Hematopoietic multipotent progenitor cell treated with erythropoietin and hydrocortisone succinate and interleukin-3 and kit ligand, for 8 days (in vitro differentiated cells): ENCODE results near the gene FOXP2.
A peak's percentile ranks its signal among the peaks of the same experiment; 100 is the strongest.

Experiments used
- DNase-seq: peaks from one replicate; pipeline ENCODE4 v3.0.0-alpha.2; 2015

The FOXP2 gene

DNA sequence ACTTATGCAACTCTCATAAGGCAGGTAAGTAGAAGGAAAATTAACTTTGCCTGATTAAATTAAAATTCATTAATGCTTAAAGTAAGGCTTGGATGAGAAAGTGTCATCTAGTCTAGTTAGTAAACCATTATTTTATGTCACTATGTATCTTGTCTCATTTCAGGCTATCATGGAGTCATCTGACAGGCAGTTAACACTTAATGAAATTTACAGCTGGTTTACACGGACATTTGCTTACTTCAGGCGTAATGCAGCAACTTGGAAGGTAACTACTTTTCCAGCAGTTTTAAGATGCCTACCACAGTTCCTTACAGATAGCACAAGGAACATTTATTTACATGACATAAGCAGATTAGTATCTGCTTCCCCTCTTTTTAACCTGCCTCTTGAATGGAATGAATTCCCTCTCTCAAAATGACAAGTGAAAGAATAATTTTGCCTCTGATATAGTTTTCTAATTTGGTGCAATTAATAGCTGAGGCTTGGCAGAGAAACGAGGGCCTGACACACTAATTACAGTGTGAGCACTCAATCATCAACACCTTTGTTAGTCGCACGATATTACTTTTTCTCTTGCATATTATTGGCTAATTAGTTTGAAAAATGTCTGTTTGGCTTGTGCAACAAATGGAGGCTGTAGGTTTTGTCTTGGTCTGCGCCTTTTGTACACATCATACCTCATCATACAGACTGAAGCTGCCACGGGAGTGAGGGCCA lies 245.0 kb downstream of the FOXP2 start:
- no peak for DNase-seq

DNA sequence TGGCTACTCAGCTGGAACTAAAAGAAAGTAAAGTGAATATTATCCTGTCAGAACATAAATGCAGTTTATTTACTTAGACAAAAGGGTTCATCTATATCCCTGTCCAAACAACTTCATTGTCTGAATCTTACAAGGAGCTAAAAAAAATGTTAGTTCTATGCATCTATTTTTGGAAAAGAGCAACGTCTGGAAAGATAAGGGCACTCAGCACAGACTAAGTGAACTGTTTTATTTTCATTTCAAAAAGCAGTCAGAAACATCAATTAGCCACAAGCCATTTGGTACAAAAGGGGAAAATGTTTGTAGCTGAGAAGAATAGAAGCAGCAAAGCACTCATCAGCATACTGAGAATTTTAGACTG lies 245.5 kb downstream of the FOXP2 start:
- no peak for DNase-seq

- no peak for DNase-seq
Measured at GRCh38 chr7:114660753-114661152, 246.1 kb downstream of the FOXP2 start.

- DNase-seq, result no peak
Measured at GRCh38 chr7:114662002-114662677, 247.5 kb downstream of the FOXP2 start.

GRCh38 chr7:114663502-114663901 lies 248.9 kb downstream of the FOXP2 start:
- peak; percentile 26 for DNase-seq

GRCh38 chr7:114670676-114671075 lies 256.1 kb downstream of the FOXP2 start:
- no peak for DNase-seq

DNA sequence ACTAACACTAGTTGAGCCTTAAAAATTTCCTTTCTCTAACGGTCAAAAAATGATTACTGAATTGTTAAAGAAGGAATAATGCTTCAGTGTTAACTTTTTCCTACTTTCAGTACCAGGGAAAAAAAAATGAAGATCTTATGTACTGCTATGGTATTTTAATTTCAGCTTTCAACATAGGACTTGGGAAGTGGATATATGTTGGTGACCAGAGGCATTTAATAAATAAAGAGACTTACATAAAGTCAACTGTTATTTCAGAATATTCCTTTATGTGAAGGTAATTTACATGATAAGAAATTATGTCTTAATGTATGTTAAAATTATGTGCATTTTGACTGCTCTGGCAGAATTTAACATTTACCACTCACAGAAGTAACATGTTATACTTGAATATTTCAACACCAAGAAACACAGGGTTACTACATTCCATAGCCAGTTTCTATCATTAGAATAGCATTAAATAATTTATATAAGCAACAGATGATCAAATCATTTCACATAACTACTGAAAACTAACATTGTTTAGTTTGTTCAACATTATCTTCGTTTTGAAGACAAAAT lies 257.0 kb downstream of the FOXP2 start:
- DNase-seq, result no peak

DNA sequence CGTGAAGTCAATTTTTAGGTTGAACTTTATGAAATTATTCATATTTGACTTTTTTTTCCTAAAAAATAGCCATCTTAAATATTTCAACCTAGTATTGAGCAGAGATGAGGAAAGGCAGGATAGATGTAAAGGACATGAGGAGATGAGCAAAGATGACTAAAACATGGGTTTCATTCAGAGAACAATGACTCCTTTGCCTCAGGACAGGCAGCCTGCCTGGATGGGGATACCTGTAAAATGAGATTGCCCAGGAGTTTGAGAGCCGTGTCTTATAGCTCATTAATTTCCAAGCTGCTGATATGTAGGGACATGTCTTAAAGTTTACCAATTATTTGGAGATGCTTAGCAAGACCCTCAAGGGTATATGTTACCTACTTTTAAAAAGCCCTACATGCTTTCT lies 263.5 kb downstream of the FOXP2 start:
- DNase-seq, result no peak

- no peak for DNase-seq
Measured at GRCh38 chr7:114687238-114687637, 272.6 kb downstream of the FOXP2 start.

GRCh38 chr7:114688443-114689055 lies 273.9 kb downstream of the FOXP2 start:
- no peak for DNase-seq

DNA sequence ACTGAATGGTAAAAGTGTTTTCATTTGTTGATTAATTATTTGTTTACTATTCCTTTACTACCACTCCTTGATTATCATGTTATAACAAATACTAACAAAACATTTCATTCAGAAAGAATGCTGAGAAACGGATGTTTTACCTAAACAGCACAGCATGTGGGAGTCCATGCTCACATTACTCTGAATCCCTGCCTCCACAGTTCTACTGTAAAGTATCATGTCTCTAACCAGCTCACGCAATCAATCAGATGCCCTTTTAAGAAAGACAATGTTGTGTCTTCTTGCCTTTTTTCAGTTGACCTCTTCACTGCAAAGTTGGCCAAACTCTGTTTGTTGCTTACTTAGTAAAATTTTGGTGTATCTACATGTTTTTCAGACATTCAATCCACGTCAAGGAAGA lies 274.8 kb downstream of the FOXP2 start:
- DNase-seq, result no peak

- DNase-seq, result no peak
Measured at GRCh38 chr7:114691605-114692004, 277.0 kb downstream of the FOXP2 start.

- DNase-seq, result no peak
Measured at GRCh38 chr7:114695182-114695581, 280.6 kb downstream of the FOXP2 start.

GRCh38 chr7:114700247-114700928 lies 285.8 kb downstream of the FOXP2 start:
- no peak for DNase-seq

DNA sequence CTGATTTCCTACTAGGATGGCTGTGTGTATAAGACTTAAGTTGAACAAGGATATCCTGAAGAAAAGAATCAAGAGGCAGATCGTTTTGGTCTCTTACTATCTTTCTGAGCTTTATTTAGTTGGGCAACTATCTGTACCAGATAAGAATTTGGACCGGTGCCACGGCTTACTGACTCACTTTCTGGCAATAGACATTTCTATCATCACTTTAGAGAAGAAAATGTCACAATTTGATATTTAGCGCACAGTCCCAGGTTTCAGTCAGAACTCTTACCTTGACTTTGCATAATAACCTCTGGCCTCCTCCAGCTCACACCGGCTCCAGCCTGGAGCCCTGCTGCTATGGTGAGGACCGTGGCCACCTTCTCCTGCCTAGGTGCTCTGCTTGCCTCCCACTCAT lies 289.1 kb downstream of the FOXP2 start:
- peak; percentile 10 for DNase-seq

DNA sequence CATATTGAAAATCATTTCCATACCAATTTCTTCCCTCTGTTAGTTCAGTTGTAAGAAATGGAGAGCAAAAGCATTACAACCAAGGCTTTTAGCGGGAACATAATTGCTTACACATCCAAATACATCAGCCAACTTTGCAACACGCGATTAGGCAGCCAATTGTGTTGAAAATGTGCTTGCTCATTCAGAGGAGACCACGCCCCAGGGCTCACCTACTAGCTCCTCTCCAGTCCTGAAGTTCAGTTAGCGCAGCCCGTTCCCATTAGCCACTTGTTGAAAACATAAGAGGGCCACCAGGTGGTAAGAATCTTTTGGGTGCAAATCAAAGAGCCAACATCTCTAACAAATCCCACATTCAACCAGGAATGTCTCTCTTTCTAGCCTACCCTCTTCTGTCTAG lies 294.0 kb downstream of the FOXP2 start:
- no peak for DNase-seq

- DNase-seq, result no peak
Measured at GRCh38 chr7:114710499-114710898, 295.9 kb downstream of the FOXP2 start.

DNA sequence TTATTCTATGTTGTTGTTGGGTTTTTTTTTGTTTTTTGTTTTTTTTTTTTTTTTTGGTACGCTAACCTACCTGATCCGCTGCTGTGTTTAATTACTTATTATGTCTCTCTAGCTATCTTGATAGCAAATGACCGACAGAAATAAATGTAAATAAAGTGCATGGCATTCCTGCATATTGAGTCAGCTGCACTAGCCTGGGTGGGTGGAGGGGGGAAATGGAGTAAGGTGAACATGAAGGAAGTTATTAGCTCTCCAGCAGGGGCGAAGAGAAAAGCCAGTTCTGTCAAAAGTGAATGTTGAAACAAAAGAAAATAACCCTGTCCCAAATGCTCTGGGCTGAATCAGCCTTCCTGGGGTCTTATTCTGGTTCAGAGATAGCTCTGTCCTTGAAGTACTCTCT lies 296.6 kb downstream of the FOXP2 start:
- no peak for DNase-seq

- no peak for DNase-seq
Measured at GRCh38 chr7:114715907-114716306, 301.3 kb downstream of the FOXP2 start.

DNA sequence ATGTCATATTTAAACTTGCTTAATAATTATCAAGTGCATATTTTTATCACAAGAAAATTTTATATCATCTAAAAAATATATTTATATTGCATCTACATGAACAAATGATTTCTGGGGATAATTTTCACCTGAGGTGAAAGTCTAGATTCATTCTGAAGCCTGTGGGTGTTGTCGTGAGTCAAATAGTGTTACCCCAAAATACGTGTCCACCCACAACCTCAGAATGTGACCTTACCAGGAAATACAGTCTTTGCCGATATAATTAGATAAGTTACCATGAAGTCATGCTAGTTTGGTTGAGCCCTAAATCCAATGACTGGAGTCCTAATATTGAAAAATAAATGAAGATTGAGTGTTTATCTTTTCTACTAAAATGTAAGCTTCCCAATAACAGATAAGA lies 304.2 kb downstream of the FOXP2 start:
- no peak for DNase-seq

DNA sequence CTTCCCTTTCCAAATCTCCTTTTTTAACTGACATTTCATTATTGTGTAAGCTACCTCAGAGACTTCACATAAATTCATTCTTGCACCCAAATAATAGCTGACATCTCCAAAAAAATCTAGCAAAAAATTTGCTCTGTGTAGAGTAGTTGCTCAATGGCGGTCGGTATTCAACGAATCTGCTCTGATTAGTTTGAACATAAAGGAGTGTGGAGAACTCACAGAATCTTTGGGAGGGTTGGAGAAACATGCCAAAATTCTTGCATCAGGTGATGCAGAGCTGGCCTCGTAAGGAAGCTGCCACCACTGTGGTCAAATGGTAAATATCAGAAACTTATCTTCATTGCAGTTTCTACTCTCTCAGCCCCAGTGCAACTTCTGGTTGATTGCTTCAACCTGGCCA lies 306.1 kb downstream of the FOXP2 start:
- DNase-seq, result no peak

DNA sequence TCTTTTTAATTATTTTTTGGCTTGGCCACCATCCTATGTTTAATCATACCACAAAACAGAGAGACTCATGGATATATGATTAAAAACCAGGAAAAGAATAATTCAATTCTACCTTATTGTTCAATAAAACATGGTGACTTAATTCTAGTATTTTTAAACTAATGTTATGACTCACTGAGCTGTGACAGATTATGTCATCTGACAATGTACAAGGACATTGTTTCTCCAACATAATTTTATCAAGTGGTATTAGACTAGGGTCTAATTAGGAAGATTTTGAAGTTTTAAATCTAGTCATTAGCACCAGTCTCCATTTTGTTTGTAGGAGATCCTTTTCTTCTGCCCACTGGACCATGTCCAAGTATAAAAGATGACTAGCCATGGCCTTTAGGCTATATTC lies 307.9 kb downstream of the FOXP2 start:
- no peak for DNase-seq

DNA sequence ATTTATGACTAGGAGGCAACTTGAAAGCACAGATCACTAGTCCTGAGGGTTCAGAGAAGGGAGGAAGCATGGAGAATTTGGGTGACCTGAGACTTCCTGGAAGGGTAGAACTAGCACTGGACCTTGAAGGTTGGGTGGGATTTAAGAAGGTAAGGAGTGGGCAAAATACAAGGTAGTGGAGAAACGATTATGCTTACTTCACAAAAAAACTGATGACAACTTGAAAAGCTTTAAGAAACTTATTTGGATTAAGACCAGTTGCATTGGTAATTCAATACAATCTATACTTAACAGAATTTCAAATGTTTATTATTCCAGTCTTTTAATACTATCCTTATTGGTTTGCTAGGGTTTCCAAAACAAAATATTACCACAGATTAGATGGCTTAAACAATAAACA lies 308.7 kb downstream of the FOXP2 start:
- DNase-seq, result no peak

DNA sequence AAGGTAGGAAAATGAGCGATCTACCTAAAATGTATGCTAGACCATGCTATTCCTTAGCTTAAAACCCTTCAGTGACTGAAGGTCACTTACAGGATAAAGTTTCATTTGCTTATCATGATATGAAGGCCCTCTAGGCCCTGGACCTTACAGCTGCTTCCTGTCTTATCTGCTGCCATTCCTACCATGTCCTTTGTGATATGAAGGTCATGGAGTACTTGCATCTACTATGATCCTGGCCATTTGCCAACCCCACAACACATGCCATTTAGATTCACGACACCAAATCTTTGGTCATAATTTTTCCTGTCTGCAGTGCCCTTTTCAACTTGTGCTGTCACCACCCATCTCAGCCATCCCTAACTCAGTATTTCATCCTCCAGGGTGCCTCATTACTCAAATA lies 325.5 kb downstream of the FOXP2 start:
- peak; percentile 2 for DNase-seq
